Subcutaneous abdominal adipose tissue (tissue), 5 donors: Measurements from ENCODE around the gene MTMR3.

Experiments
- H3K27ac ChIP-seq: one replicate; pipeline ENCODE4 v1.7.0; 2013; ENCODE audit warnings: low read depth, mild to moderate bottlenecking, inconsistent platforms, low read length, moderate library complexity
- H3K27me3 ChIP-seq, 5 donors: one replicate each; pipeline ENCODE4 v1.7.0; 2013; ENCODE audit warnings: low read length in 5 of 5, inconsistent platforms in 1 of 5; ENCODE audit not compliant: control insufficient read depth in 5 of 5, insufficient read depth in 4 of 5
- H3K36me3 ChIP-seq, 5 donors: one replicate each; pipeline ENCODE4 v1.7.0; 2013; ENCODE audit warnings: low read length in 5 of 5; ENCODE audit not compliant: control insufficient read depth in 5 of 5, insufficient read depth in 5 of 5
- H3K4me1 ChIP-seq, 5 donors: one replicate each; pipeline ENCODE4 v1.7.0; 2013; ENCODE audit warnings: low read length in 5 of 5, mild to moderate bottlenecking in 3 of 5, moderate library complexity in 1 of 5; ENCODE audit not compliant: control insufficient read depth in 5 of 5, insufficient read depth in 5 of 5
- H3K4me3 ChIP-seq, 5 donors: one replicate each; pipeline ENCODE4 v1.7.0; 2013; ENCODE audit warnings: low read length in 5 of 5, low read depth in 1 of 5
- H3K9ac ChIP-seq, 5 donors: one replicate each; pipeline ENCODE4 v1.7.0; 2013; ENCODE audit warnings: low read length in 5 of 5, mild to moderate bottlenecking in 4 of 5, moderate library complexity in 3 of 5
- H3K9me3 ChIP-seq, 5 donors: one replicate each; pipeline ENCODE4 v1.7.0; 2013; ENCODE audit warnings: low read length in 5 of 5; ENCODE audit not compliant: control insufficient read depth in 5 of 5
- donor health status: healthy.
- donor health status: healthy.
- donor health status: healthy.
- donor health status: healthy.
- donor health status: healthy.

MTMR3 gene

GRCh38 chr22:29912141-29912540, 29.2 kb downstream of the MTMR3 start:
- Histone ChIP-seq H3K9me3 (no peaks in the 10 kb centered on the region), H3K27me3 (no peaks in the 10 kb centered on the region), H3K27ac (no peak overlapping the region), H3K36me3 (no peaks in the 10 kb centered on the region), H3K9ac (no peak overlapping the region), H3K4me1 (peaks cover 0 to 46% (median 41%) of the 10 kb centered on the region in 5 donors), H3K4me3 (no peak overlapping the region)

- Histone ChIP-seq H3K4me1 (peaks cover 2 to 47% (median 43%) of the 10 kb centered on the region in 5 donors), H3K4me3 (no peak overlapping the region), H3K27ac (peak overlapping the region; percentile 38)
These were observed 29.8 kb downstream of the MTMR3 start for GRCh38 chr22:29912605-29913398.

GRCh38 chr22:29914165-29914564, 31.2 kb downstream of the MTMR3 start:
- H3K27ac ChIP-seq: peak overlapping the region; percentile 70
- H3K36me3 ChIP-seq: no peaks in the 10 kb centered on the region
- H3K27me3 ChIP-seq: no peaks in the 10 kb centered on the region
- no peak overlapping the region for H3K9ac ChIP-seq
- no peaks in the 10 kb centered on the region for H3K9me3 ChIP-seq
- H3K4me1 ChIP-seq: peaks cover 2 to 48% (median 42%) of the 10 kb centered on the region in 5 donors
- no peak overlapping the region for H3K4me3 ChIP-seq

More at GRCh38 chr22:29912605-29913398, 29.8 kb downstream of the MTMR3 start:
- Histone ChIP-seq H3K9ac (no peak overlapping the region), H3K27me3 (no peaks in the 10 kb centered on the region), H3K36me3 (no peaks in the 10 kb centered on the region), H3K9me3 (no peaks in the 10 kb centered on the region)

- Histone ChIP-seq H3K27me3 (no peaks in the 10 kb centered on the region), H3K4me3 (no peak overlapping the region), H3K4me1 (peaks cover 2 to 48% (median 42%) of the 10 kb centered on the region in 5 donors), H3K27ac (peak overlapping the region; percentile 70), H3K36me3 (no peaks in the 10 kb centered on the region), H3K9me3 (no peaks in the 10 kb centered on the region), H3K9ac (no peak overlapping the region)
These were observed 32.1 kb downstream of the MTMR3 start for GRCh38 chr22:29914991-29915533.

GRCh38 chr22:29916007-29916544, 33.1 kb downstream of the MTMR3 start:
- Histone ChIP-seq H3K36me3 (no peaks in the 10 kb centered on the region), H3K9me3 (no peaks in the 10 kb centered on the region), H3K27me3 (no peaks in the 10 kb centered on the region), H3K4me3 (no peak overlapping the region), H3K4me1 (peaks cover 2 to 48% (median 42%) of the 10 kb centered on the region in 5 donors), H3K27ac (peak overlapping the region; percentile 13), H3K9ac (no peak overlapping the region)

GRCh38 chr22:29917052-29917902, 34.3 kb downstream of the MTMR3 start:
- Histone ChIP-seq H3K27me3 (no peaks in the 10 kb centered on the region), H3K9me3 (no peaks in the 10 kb centered on the region), H3K36me3 (no peaks in the 10 kb centered on the region), H3K27ac (peak overlapping the region; percentile 47), H3K4me3 (no peak overlapping the region), H3K4me1 (peaks cover 2 to 47% (median 41%) of the 10 kb centered on the region in 5 donors), H3K9ac (no peak overlapping the region)

GRCh38 chr22:29925402-29925801, 42.4 kb downstream of the MTMR3 start:
- H3K9me3 ChIP-seq: no peaks in the 10 kb centered on the region
- H3K27ac ChIP-seq: no peak overlapping the region
- peaks cover 1 to 19% (median 13%) of the 10 kb centered on the region in 5 donors for H3K4me1 ChIP-seq
- H3K36me3 ChIP-seq: no peaks in the 10 kb centered on the region
- no peaks in the 10 kb centered on the region for H3K27me3 ChIP-seq
- H3K4me3 ChIP-seq: no peak overlapping the region
- no peak overlapping the region for H3K9ac ChIP-seq

- H3K4me1 ChIP-seq: peaks cover 1 to 19% (median 13%) of the 10 kb centered on the region in 5 donors
- no peaks in the 10 kb centered on the region for H3K9me3 ChIP-seq
- H3K27me3 ChIP-seq: no peaks in the 10 kb centered on the region
- no peak overlapping the region for H3K9ac ChIP-seq
- no peak overlapping the region for H3K27ac ChIP-seq
- H3K36me3 ChIP-seq: no peaks in the 10 kb centered on the region
- H3K4me3 ChIP-seq: no peak overlapping the region
These were observed 43.1 kb downstream of the MTMR3 start for GRCh38 chr22:29926057-29926456.

GRCh38 chr22:29932136-29932535, 49.2 kb downstream of the MTMR3 start:
- Histone ChIP-seq H3K27me3 (no peaks in the 10 kb centered on the region), H3K36me3 (no peaks in the 10 kb centered on the region), H3K27ac (no peak overlapping the region), H3K4me3 (no peak overlapping the region), H3K4me1 (peaks cover 0 to 10% (median 4%) of the 10 kb centered on the region in 5 donors), H3K9ac (no peak overlapping the region), H3K9me3 (no peaks in the 10 kb centered on the region)
